ENCODE results near the gene PYCARD. TPM values are rescaled to one million over a fixed set of nuclear protein-coding genes. Genes with fewer than 3 reads are reported as not detected.
"Not testable (repeated sequence)": the region's sequence is repeated elsewhere in the genome, so short reads cannot be mapped to it uniquely, and the experiment has no call there.

Gene PYCARD
- 10 to 100 TPM; 32.9 to 50.2 (median 35.7) TPM for total RNA-seq

DNA sequence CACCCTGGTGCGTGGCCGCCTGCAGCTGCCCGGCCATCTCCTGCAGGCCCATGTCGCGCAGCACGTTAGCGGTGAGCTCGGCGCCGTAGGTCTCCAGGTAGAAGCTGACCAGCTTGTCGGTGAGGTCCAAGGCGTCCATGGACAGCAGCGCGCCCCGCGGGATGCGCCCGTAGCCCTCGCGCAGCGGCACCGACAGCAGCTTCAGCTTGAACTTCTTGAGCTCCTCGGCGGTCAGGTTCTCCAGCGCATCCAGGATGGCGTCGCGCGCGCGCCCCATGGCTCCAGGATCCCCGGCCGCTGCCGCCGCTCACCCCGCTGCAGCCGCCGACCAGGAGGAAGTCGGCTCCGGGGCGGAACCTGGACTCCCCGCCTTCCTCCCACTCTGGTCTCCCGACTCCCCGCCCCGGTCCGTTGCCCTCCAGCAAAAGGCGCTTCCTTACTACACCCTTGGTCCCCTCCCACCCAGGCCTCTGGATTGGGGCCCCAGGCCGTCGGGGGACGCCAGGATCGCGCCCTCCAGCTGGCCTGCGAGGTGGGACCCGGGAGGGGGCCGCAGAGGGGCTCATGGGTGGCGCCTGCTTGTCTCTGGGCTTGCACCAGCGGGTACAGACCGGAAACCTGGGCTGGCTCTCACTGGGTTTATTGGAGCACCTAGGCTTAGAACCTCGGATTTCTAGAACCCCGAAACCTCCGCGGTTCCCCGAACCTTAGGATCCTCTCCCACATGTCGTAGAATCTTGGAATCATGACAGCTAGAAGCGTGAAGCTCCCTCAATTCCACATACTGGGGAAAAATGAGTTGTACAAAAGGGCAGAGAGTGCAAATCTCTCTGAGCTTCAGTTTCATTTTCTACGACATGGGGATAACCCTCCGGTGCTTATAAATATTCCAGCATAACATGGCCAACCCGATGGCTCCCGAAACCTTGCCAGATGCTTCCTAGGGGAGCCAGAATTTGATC, at the start of gene PYCARD:
PYCARD (minus strand) TSS at position 347 of the 962 bp plus-strand sequence; CDS start at position 277, 70 bp downstream.
- H3K27ac ChIP-seq = peak within 1 kb of the TSS; percentile 23 to 79
- H3K4me3 ChIP-seq = peak within 1 kb of the TSS; percentile 74 to 98 (median 83)
- DNase-seq (ENCODE audit: low spot score in 2 of 2) = no peak
- H3K27me3 ChIP-seq = no peaks in the 10 kb centered on the region
- no peaks in the 10 kb centered on the region for H3K36me3 ChIP-seq
- TF ChIP-seq POLR2A (IDR thresholded peaks at IDR 0.05) = no peak
- TF ChIP-seq POLR2AphosphoS5 (IDR thresholded peaks at IDR 0.05) = no peak
- TF ChIP-seq, protein P1, sequence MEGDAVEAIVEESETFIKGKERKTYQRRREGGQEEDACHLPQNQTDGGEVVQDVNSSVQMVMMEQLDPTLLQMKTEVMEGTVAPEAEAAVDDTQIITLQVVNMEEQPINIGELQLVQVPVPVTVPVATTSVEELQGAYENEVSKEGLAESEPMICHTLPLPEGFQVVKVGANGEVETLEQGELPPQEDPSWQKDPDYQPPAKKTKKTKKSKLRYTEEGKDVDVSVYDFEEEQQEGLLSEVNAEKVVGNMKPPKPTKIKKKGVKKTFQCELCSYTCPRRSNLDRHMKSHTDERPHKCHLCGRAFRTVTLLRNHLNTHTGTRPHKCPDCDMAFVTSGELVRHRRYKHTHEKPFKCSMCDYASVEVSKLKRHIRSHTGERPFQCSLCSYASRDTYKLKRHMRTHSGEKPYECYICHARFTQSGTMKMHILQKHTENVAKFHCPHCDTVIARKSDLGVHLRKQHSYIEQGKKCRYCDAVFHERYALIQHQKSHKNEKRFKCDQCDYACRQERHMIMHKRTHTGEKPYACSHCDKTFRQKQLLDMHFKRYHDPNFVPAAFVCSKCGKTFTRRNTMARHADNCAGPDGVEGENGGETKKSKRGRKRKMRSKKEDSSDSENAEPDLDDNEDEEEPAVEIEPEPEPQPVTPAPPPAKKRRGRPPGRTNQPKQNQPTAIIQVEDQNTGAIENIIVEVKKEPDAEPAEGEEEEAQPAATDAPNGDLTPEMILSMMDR (IDR thresholded peaks at IDR 0.05) = no peak
- peaks cover 8% of the 10 kb centered on the region in 2 donors for H3K4me1 ChIP-seq
- H3K9me3 ChIP-seq = no peaks in the 10 kb centered on the region
- intact Hi-C loops (cut with DNase I; ENCODE audit: low total_unique reads) = no loop called here

DNA sequence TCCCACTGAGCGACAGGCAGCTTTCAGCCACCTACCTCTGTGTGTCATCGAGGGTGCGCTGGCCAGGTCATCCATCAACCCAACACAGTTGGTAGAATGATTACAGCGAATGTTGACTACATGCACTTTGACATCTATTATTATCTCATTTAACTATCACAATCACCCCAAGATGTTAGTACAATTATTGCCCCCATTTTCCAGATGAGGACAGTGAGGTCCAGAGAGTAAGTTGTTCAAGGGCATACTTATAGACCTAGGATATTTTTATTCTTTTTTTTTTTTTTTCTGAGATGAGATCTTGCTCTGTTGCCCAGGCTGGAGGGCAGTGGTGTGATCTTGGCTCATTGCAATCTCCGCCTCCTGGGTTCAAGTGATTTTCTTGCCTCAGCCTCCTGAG, 48.9 kb upstream of the PYCARD start:
- TF ChIP-seq POLR2A (IDR thresholded peaks at IDR 0.05) = no peak
- TF ChIP-seq, protein P1 (IDR thresholded peaks at IDR 0.05) = no peak
- TF ChIP-seq POLR2AphosphoS5 (IDR thresholded peaks at IDR 0.05) = no peak
- Histone ChIP-seq H3K27ac (no peak overlapping the region), H3K4me3 (no peak overlapping the region), H3K4me1 (no peaks in the 10 kb centered on the region), H3K27me3 (no peaks in the 10 kb centered on the region), H3K9me3 (no peaks in the 10 kb centered on the region), H3K36me3 (no peaks in the 10 kb centered on the region)
- intact Hi-C loops (cut with DNase I; ENCODE audit: low total_unique reads) = no loop called here
- DNase-seq (ENCODE audit: low spot score in 2 of 2) = no peak

DNA sequence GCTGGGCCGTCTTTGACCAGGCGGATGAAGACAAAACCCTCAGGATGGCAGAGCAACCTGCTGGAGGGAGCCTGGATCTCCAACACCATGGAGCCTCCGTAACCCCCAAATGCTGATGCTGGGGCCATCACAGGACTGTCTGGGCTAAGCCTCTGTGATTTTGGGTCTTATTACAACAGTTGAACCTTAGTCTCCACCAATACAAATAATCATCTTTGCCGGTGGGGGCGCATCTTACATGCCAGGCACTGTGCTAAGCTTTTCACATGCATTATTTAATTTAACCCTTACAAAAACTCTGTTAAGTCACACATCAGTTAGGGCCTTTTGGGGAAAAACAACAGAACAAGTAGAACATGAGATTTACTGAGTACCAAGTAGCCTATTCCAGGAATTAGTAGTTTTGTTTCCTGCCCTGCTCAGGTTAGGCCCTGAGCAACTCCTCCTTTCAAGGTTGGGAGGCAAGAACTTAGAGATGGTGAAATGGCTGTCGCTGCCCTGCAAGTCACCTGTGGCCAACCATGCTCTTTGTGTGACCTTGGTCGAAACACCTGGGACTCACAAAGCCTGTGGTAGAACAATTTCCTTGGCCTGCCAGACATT, 48.3 kb upstream of the PYCARD start:
- no peaks in the 10 kb centered on the region for H3K36me3 ChIP-seq
- no peaks in the 10 kb centered on the region for H3K9me3 ChIP-seq
- H3K27me3 ChIP-seq = no peaks in the 10 kb centered on the region
- no peak overlapping the region for H3K27ac ChIP-seq
- TF ChIP-seq POLR2A (IDR thresholded peaks at IDR 0.05) = no peak
- no peak for TF ChIP-seq POLR2AphosphoS5 (IDR thresholded peaks at IDR 0.05)
- TF ChIP-seq, protein P1 (IDR thresholded peaks at IDR 0.05) = no peak
- intact Hi-C loops (cut with DNase I; ENCODE audit: low total_unique reads) = no loop called here
- no peak overlapping the region for H3K4me3 ChIP-seq
- H3K4me1 ChIP-seq = no peaks in the 10 kb centered on the region
- DNase-seq (ENCODE audit: low spot score in 2 of 2) = no peak

DNA sequence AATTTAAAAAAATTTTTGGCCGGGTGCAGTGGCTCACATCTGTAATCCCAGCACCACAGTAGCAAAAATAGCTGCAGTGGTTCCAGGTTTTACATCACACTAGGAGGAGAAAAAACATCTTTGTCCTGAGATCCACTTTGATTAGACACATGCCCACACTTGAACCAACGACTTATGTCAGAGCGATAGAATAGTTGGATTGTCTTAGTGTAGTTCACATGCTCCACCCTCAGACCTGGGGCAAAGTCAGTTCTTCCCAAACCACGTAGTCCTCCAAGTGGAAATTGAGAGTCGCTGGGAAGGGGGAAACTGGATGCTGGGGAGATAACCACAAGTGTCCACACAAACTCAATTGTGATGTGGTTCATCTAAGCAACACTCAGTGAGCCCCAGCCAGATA, 45.8 kb upstream of the PYCARD start:
- no peak overlapping the region for H3K27ac ChIP-seq
- H3K27me3 ChIP-seq = no peaks in the 10 kb centered on the region
- no peaks in the 10 kb centered on the region for H3K9me3 ChIP-seq
- H3K4me1 ChIP-seq = no peaks in the 10 kb centered on the region
- H3K4me3 ChIP-seq = no peak overlapping the region
- TF ChIP-seq POLR2AphosphoS5 (IDR thresholded peaks at IDR 0.05) = no peak
- TF ChIP-seq POLR2A (IDR thresholded peaks at IDR 0.05) = no peak
- TF ChIP-seq, protein P1 (IDR thresholded peaks at IDR 0.05) = no peak
- no peaks in the 10 kb centered on the region for H3K36me3 ChIP-seq
- intact Hi-C loops (cut with DNase I; ENCODE audit: low total_unique reads) = no loop called here
- no peak for DNase-seq (ENCODE audit: low spot score in 2 of 2)

DNA sequence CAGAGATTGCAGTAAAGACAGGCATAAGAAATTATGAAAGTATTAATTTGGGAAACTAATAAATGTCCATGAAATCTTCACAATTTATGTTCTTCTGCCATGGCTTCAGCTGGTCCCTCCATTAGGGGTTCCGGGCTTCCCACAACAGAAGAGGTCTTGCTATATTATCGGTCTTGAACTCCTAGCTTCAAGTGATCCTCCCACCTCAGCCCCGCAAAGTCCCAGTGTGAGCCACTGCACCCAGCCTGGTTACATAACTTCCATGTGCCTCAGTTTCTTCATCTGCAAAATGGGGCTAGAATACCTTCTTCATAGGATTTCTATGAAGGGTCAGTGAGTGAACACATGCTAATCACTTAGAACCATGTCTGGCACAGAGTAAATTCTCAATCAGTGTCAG, 43.7 kb upstream of the PYCARD start:
- H3K4me1 ChIP-seq = no peaks in the 10 kb centered on the region
- intact Hi-C loops (cut with DNase I; ENCODE audit: low total_unique reads) = no loop called here
- no peak for DNase-seq (ENCODE audit: low spot score in 2 of 2)
- H3K27ac ChIP-seq = no peak overlapping the region
- H3K4me3 ChIP-seq = no peak overlapping the region
- H3K27me3 ChIP-seq = no peaks in the 10 kb centered on the region
- TF ChIP-seq POLR2AphosphoS5 (IDR thresholded peaks at IDR 0.05) (no peak), POLR2A (IDR thresholded peaks at IDR 0.05) (no peak)
- TF ChIP-seq, protein P1 (IDR thresholded peaks at IDR 0.05) = no peak
- no peaks in the 10 kb centered on the region for H3K36me3 ChIP-seq
- H3K9me3 ChIP-seq = no peaks in the 10 kb centered on the region

DNA sequence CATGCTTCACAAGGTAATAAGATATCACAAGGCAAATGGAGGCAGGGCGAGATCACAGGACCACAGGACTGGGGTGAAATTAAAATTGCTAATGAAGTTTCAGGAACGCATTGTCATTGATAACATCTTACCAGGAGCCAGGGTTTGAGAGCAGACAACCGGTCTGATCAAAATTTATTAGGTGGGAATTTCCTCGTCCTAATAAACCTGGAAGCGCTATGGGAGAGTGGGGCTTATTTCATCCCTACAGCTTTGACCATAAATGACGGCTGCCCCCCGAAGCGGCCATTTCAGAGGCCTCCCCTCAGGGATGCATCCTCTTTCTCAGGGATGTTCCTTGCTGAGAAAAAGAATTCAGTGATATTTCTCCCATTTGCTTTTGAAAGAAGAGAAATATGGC, 43.0 kb upstream of the PYCARD start:
- DNase-seq (ENCODE audit: low spot score in 2 of 2); H3K9me3 ChIP-seq; H3K4me1 ChIP-seq; H3K27ac ChIP-seq; intact Hi-C loops (cut with DNase I; ENCODE audit: low total_unique reads); H3K4me3 ChIP-seq; H3K36me3 ChIP-seq; H3K27me3 ChIP-seq: not testable (repeated sequence)

Data from breast epithelium (tissue), 4 donors.